Calu3 (cell line): ENCODE results near the gene CD8A. TPM values are rescaled to one million over a fixed set of nuclear protein-coding genes. Genes with fewer than 3 reads are reported as not detected.

Experiments used
- BruUV-seq: library from RNA; stranded (reverse); fragments of 400-500 nt; replicated peaks from 2 replicates; lab custom pipeline; 2021; lab: Mats Ljungman, UMichigan
- CTCF ChIA-PET: fragments of 300-600 bp; sonication (Branson Sonifier 250); formaldehyde crosslinking; loops from one replicate; lab custom pipeline; 2022; ENCODE audit warnings: antibody characterized with exemption; lab: Charles Lee
- DNase-seq: peaks from one replicate; pipeline ENCODE4 v3.0.0; 2022
- H3K27ac Mint-ChIP-seq: one replicate; pipeline ENCODE4 v1.8.0; 2022; ENCODE audit warnings: mixed read lengths; ENCODE audit not compliant: unreplicated experiment
- H3K27me3 Mint-ChIP-seq: one replicate; pipeline ENCODE4 v1.8.0; 2022; ENCODE audit warnings: mixed read lengths; ENCODE audit not compliant: unreplicated experiment
- H3K36me3 Mint-ChIP-seq: one replicate; pipeline ENCODE4 v1.8.0; 2022; ENCODE audit warnings: mild to moderate bottlenecking, moderate library complexity, mixed read lengths; ENCODE audit not compliant: insufficient read depth, unreplicated experiment
- H3K4me1 Mint-ChIP-seq: one replicate; pipeline ENCODE4 v1.8.0; 2022; ENCODE audit warnings: mild to moderate bottlenecking, low read depth, mixed read lengths; ENCODE audit not compliant: unreplicated experiment
- H3K4me3 Mint-ChIP-seq: one replicate; pipeline ENCODE4 v1.8.0; 2022; ENCODE audit warnings: mild to moderate bottlenecking, low read depth, moderate library complexity, mixed read lengths; ENCODE audit not compliant: unreplicated experiment
- H3K9me3 Mint-ChIP-seq: one replicate; pipeline ENCODE4 v1.8.0; 2022; ENCODE audit warnings: low read depth, mixed read lengths; ENCODE audit not compliant: unreplicated experiment
- CTCF ChIP-seq: fragments of 200-600 bp; IDR thresholded peaks from one replicate; pipeline ENCODE4 v1.8.0; 2022; ENCODE audit warnings: antibody characterized with exemption; ENCODE audit not compliant: unreplicated experiment
- intact Hi-C: fragments of 100-400 bp; cut with micrococcal nuclease; formaldehyde crosslinking; loops from one replicate; pipeline ENCODE4 v1.10.0; 2022; ENCODE audit not compliant: unreplicated experiment
- total RNA-seq: library from RNA; stranded (reverse); gene quantifications from 2 replicates; pipeline ENCODE4 v1.2.3, GENCODE V29; 2022

CD8A gene
- total RNA-seq, 1 experiment from 2014 or later, result 0.31 TPM

- CTCF ChIA-PET, result no interaction called here
- no peaks in the 10 kb centered on the region for H3K27me3 Mint-ChIP-seq
- no peak overlapping the region for H3K4me3 Mint-ChIP-seq
- no peak overlapping the region for H3K27ac Mint-ChIP-seq
- TF ChIP-seq CTCF, result no peak
- BruUV-seq, result no TSS peak
- H3K4me1 Mint-ChIP-seq, result no peaks in the 10 kb centered on the region
- intact Hi-C loops, result no loop called here
- no peak for DNase-seq
- no peaks in the 10 kb centered on the region for H3K36me3 Mint-ChIP-seq
- no peaks in the 10 kb centered on the region for H3K9me3 Mint-ChIP-seq
Measured at GRCh38 chr2:86821306-86821705, 30.6 kb upstream of the CD8A start.

GRCh38 chr2:86818957-86819356 lies 28.2 kb upstream of the CD8A start:
- DNase-seq, result no peak
- H3K27ac Mint-ChIP-seq, result no peak overlapping the region
- BruUV-seq, result no TSS peak
- H3K4me1 Mint-ChIP-seq, result no peaks in the 10 kb centered on the region
- H3K27me3 Mint-ChIP-seq, result no peaks in the 10 kb centered on the region
- CTCF ChIA-PET, result no interaction called here
- H3K9me3 Mint-ChIP-seq, result no peaks in the 10 kb centered on the region
- no peak for TF ChIP-seq CTCF
- intact Hi-C loops, result no loop called here
- H3K4me3 Mint-ChIP-seq, result no peak overlapping the region
- H3K36me3 Mint-ChIP-seq, result no peaks in the 10 kb centered on the region

GRCh38 chr2:86818114-86818801 lies 27.5 kb upstream of the CD8A start:
- CTCF ChIA-PET, result no interaction called here
- no peak for DNase-seq

GRCh38 chr2:86815611-86816010 lies 24.9 kb upstream of the CD8A start:
- Mint-ChIP-seq H3K36me3 (no peaks in the 10 kb centered on the region), H3K27me3 (no peaks in the 10 kb centered on the region), H3K4me1 (no peaks in the 10 kb centered on the region), H3K27ac (no peak overlapping the region), H3K9me3 (no peaks in the 10 kb centered on the region), H3K4me3 (no peak overlapping the region)
- DNase-seq, result no peak
- BruUV-seq, result no TSS peak
- CTCF ChIA-PET, result no interaction called here
- intact Hi-C loops, result no loop called here
- no peak for TF ChIP-seq CTCF

More at GRCh38 chr2:86818114-86818801, 27.5 kb upstream of the CD8A start:
- Mint-ChIP-seq H3K4me1 (no peaks in the 10 kb centered on the region), H3K27me3 (no peaks in the 10 kb centered on the region), H3K9me3 (no peaks in the 10 kb centered on the region), H3K27ac (no peak overlapping the region), H3K36me3 (no peaks in the 10 kb centered on the region), H3K4me3 (no peak overlapping the region)
- TF ChIP-seq CTCF, result no peak
- no TSS peak for BruUV-seq
- intact Hi-C loops, result no loop called here
